DOHH2 (cell line): ENCODE data around the gene CNDP1.

ENCODE experiments used
- H3F3A ChIP-seq: fragments of 200-600 bp; sonication (generic), shearing (Covaris generic); 2 replicates; pipeline ENCODE4 v1.6.0; 2016; ENCODE audit warnings: antibody characterized with exemption, mild to moderate bottlenecking; ENCODE audit not compliant: control insufficient read depth, insufficient read depth
- H3K27ac ChIP-seq: fragments of 200-600 bp; sonication (generic); 2 replicates; pipeline ENCODE4 v1.5.1; 2014; ENCODE audit warnings: low read depth, mild to moderate bottlenecking, low read length, moderate library complexity
- H3K27me3 ChIP-seq: fragments of 200-600 bp; sonication (generic); 2 replicates; pipeline ENCODE4 v1.6.1; 2014; ENCODE audit warnings: mild to moderate bottlenecking, low read length, mixed read lengths; ENCODE audit not compliant: control insufficient read depth
- H3K36me3 ChIP-seq: fragments of 200-600 bp; sonication (generic); 2 replicates; pipeline ENCODE4 v1.6.1; 2014; ENCODE audit warnings: mild to moderate bottlenecking, low read length, moderate library complexity, mixed read lengths; ENCODE audit not compliant: control insufficient read depth
- H3K4me1 ChIP-seq: fragments of 200-600 bp; sonication (generic); 2 replicates; pipeline ENCODE4 v1.6.1; 2014; ENCODE audit warnings: mild to moderate bottlenecking, low read length, mixed read lengths; ENCODE audit not compliant: control insufficient read depth
- H3K4me2 ChIP-seq: fragments of 200-600 bp; sonication (generic); 2 replicates; pipeline ENCODE4 v1.6.0; 2014; ENCODE audit warnings: mild to moderate bottlenecking, low read length, moderate library complexity
- H3K4me3 ChIP-seq: fragments of 200-600 bp; sonication (generic); 2 replicates; pipeline ENCODE4 v1.5.1; 2014; ENCODE audit warnings: mild to moderate bottlenecking, low read length, mixed read lengths
- H3K79me2 ChIP-seq: fragments of 200-600 bp; sonication (generic); 2 replicates; pipeline ENCODE4 v1.6.1; 2014; ENCODE audit warnings: mild to moderate bottlenecking, low read length, mixed read lengths; ENCODE audit not compliant: control insufficient read depth
- H3K9me2 ChIP-seq: fragments of 200-600 bp; sonication (generic); replicated peaks from 2 replicates; pipeline ENCODE4 v1.6.1; 2014; ENCODE audit warnings: mild to moderate bottlenecking, low read length, mixed read lengths; ENCODE audit not compliant: control insufficient read depth
- H3K9me3 ChIP-seq: fragments of 200-600 bp; sonication (generic); 2 replicates; pipeline ENCODE4 v1.6.1; 2014; ENCODE audit warnings: antibody characterized with exemption, low read length, mixed read lengths; ENCODE audit not compliant: control insufficient read depth, insufficient read depth
- H4K20me1 ChIP-seq: fragments of 200-600 bp; sonication (generic); 2 replicates; pipeline ENCODE4 v1.6.0; 2014; ENCODE audit warnings: low read depth, mild to moderate bottlenecking, antibody characterized with exemption, low read length, moderate library complexity; ENCODE audit not compliant: control insufficient read depth, insufficient read depth
- CTCF ChIP-seq: fragments of 200-600 bp; sonication (generic); IDR thresholded peaks from one replicate; pipeline ENCODE4 v1.5.1; 2014; ENCODE audit warnings: antibody characterized with exemption, mild to moderate bottlenecking, low read depth, low read length; ENCODE audit not compliant: poor library complexity, severe bottlenecking
- EZH2phosphoT487 ChIP-seq: fragments of 200-600 bp; sonication (generic); IDR thresholded peaks from 2 replicates; pipeline ENCODE4 v1.6.1; 2017; ENCODE audit warnings: borderline replicate concordance, mild to moderate bottlenecking, antibody characterized with exemption, low read length, moderate library complexity, mixed read lengths

The CNDP1 gene

GRCh38 chr18:74633652-74634352 lies 99.5 kb downstream of the CNDP1 start:
- Histone ChIP-seq H3K79me2 (peaks cover 6% of the 10 kb centered on the region), H3F3A (no peaks in the 10 kb centered on the region), H3K4me3 (no peak overlapping the region), H3K36me3 (peaks cover 35% of the 10 kb centered on the region), H3K9me3 (no peaks in the 10 kb centered on the region), H4K20me1 (no peaks in the 10 kb centered on the region), H3K4me2 (no peak overlapping the region), H3K4me1 (no peaks in the 10 kb centered on the region), H3K9me2 (no peaks in the 10 kb centered on the region), H3K27me3 (no peaks in the 10 kb centered on the region), H3K27ac (no peak overlapping the region)
- TF ChIP-seq EZH2phosphoT487 (no peak), CTCF (no peak)

- Histone ChIP-seq H4K20me1 (no peaks in the 10 kb centered on the region), H3K9me3 (no peaks in the 10 kb centered on the region), H3K4me2 (no peak overlapping the region), H3K9me2 (no peaks in the 10 kb centered on the region), H3K4me1 (no peaks in the 10 kb centered on the region), H3K27me3 (no peaks in the 10 kb centered on the region), H3K27ac (no peak overlapping the region), H3F3A (no peaks in the 10 kb centered on the region), H3K4me3 (no peak overlapping the region), H3K79me2 (no peaks in the 10 kb centered on the region), H3K36me3 (peaks cover 35% of the 10 kb centered on the region)
- no peak for TF ChIP-seq CTCF
- no peak for TF ChIP-seq EZH2phosphoT487
Observed at GRCh38 chr18:74635224-74635975, 101.1 kb downstream of the CNDP1 start.
